H54 (cell line): ENCODE data around the gene CTDNEP1.

Experiments
- DNase-seq: peaks from one replicate; pipeline ENCODE4 v3.0.0; 2011; ENCODE audit warnings: low spot score, mixed read lengths; ENCODE audit not compliant: insufficient read length
- FAIRE-seq: peaks from 3 replicates; lab custom pipeline; 2011; peaks lifted over from hg19 to GRCh38; lab: Jason Lieb, UNC
- POLR2A ChIP-seq: IDR thresholded peaks from 2 replicates; pipeline ENCODE4 v1.6.1; 2011; ENCODE audit warnings: low read depth, mild to moderate bottlenecking, low read length

The CTDNEP1 gene

GRCh38 chr17:7235693-7236665 lies 15.6 kb downstream of the CTDNEP1 start:
- DNase-seq = no peak
- no peak for TF ChIP-seq POLR2A
- no peak for FAIRE-seq

GRCh38 chr17:7234083-7234951 lies 17.2 kb downstream of the CTDNEP1 start, which contains the start of gene DVL2:
Gene DVL2 (minus strand): TSS chr17:7234517. CDS start chr17:7234262, 255 bp downstream.
- FAIRE-seq = peak; percentile 6
- peak; percentile 90 for DNase-seq
- TF ChIP-seq POLR2A = peak; percentile 51

GRCh38 chr17:7233701-7234082 lies 17.8 kb downstream of the CTDNEP1 start:
- TF ChIP-seq POLR2A = no peak
- FAIRE-seq = no peak
- no peak for DNase-seq

GRCh38 chr17:7232114-7232513 lies 19.4 kb downstream of the CTDNEP1 start:
- TF ChIP-seq POLR2A = no peak
- no peak for FAIRE-seq
- no peak for DNase-seq

GRCh38 chr17:7229504-7229903 lies 22.0 kb downstream of the CTDNEP1 start:
- no peak for TF ChIP-seq POLR2A
- FAIRE-seq (no peak), DNase-seq (no peak)

- TF ChIP-seq POLR2A = no peak
- no peak for DNase-seq
- no peak for FAIRE-seq
Measured at GRCh38 chr17:7228920-7229319, 22.6 kb downstream of the CTDNEP1 start.

GRCh38 chr17:7226721-7227710 lies 24.5 kb downstream of the CTDNEP1 start:
- DNase-seq (no peak), FAIRE-seq (no peak)
- no peak for TF ChIP-seq POLR2A

- FAIRE-seq (no peak), DNase-seq (no peak)
- no peak for TF ChIP-seq POLR2A
Measured at GRCh38 chr17:7225711-7226331, 25.7 kb downstream of the CTDNEP1 start.

- FAIRE-seq (no peak), DNase-seq (no peak)
- TF ChIP-seq POLR2A = no peak
Measured at GRCh38 chr17:7224661-7225111, 26.8 kb downstream of the CTDNEP1 start.

- FAIRE-seq = no peak
- no peak for TF ChIP-seq POLR2A
- no peak for DNase-seq
Measured at GRCh38 chr17:7224110-7224509, 27.4 kb downstream of the CTDNEP1 start.

GRCh38 chr17:7223375-7223774 lies 28.2 kb downstream of the CTDNEP1 start:
- TF ChIP-seq POLR2A = no peak
- no peak for DNase-seq
- FAIRE-seq = no peak

- TF ChIP-seq POLR2A = no peak
- no peak for FAIRE-seq
- DNase-seq = no peak
Measured at GRCh38 chr17:7222972-7223292, 28.6 kb downstream of the CTDNEP1 start.
